K562 (cell line): ENCODE data around the gene IDH2. TPM values are rescaled to one million over a fixed set of nuclear protein-coding genes. Genes with fewer than 3 reads are reported as not detected.

Source experiments
- ARID2 ChIP-seq: fragments of 450-650 bp; IDR thresholded peaks from 2 replicates; pipeline ENCODE4 v1.6.1; 2017; ENCODE audit warnings: antibody characterized with exemption, mild to moderate bottlenecking
- BRD9 ChIP-seq: fragments of 450-650 bp; IDR thresholded peaks from 2 replicates; pipeline ENCODE4 v1.6.1; 2018; ENCODE audit warnings: low read depth; ENCODE audit not compliant: partially characterized antibody
- CC2D1A ChIP-seq: fragments of 450-650 bp; IDR thresholded peaks from 2 replicates; pipeline ENCODE4 v1.6.1; 2017; ENCODE audit warnings: mild to moderate bottlenecking
- CTBP1 ChIP-seq: fragments of 450-650 bp; IDR thresholded peaks from 2 replicates; pipeline ENCODE4 v1.6.1; 2016; ENCODE audit warnings: borderline replicate concordance
- EHMT2 ChIP-seq: fragments of 450-650 bp; IDR thresholded peaks from 2 replicates; pipeline ENCODE4 v1.6.1; 2018; ENCODE audit warnings: antibody characterized with exemption
- EP300 ChIP-seq: IDR thresholded peaks from 2 replicates; pipeline ENCODE4 v1.6.1; 2012; ENCODE audit warnings: low read length, improper control_type of control experiment
- EP400 ChIP-seq: fragments of 450-650 bp; IDR thresholded peaks from 2 replicates; pipeline ENCODE4 v1.6.1; 2017; ENCODE audit warnings: antibody characterized with exemption, mild to moderate bottlenecking, moderate library complexity
- GATAD2A ChIP-seq: fragments of 450-650 bp; IDR thresholded peaks from 2 replicates; pipeline ENCODE4 v1.6.1; 2017
- HDAC2 ChIP-seq: fragments of 450-650 bp; IDR thresholded peaks from 2 replicates; pipeline ENCODE4 v1.6.1; 2016; ENCODE audit warnings: mild to moderate bottlenecking
- HDGF ChIP-seq: fragments of 450-650 bp; IDR thresholded peaks from 2 replicates; pipeline ENCODE4 v1.6.1; 2016
- LEF1 ChIP-seq: fragments of 450-650 bp; IDR thresholded peaks from 2 replicates; pipeline ENCODE4 v1.6.1; 2016; ENCODE audit warnings: mild to moderate bottlenecking
- MAZ ChIP-seq, 2 experiments: fragments of 450-650 bp in 1 of 2; sonication (generic) in 1 of 2; formaldehyde crosslinking; IDR thresholded peaks in 1 of 2; conservative IDR thresholded peaks in 1 of 2; 2 replicates each; pipeline versions ENCODE4 v1.4.0 to v1.5.0; 2020; ENCODE audit warnings: mild to moderate bottlenecking in 1 of 2, missing genetic modification reagents in 1 of 2
- MNT ChIP-seq, 2 experiments: fragments of 450-650 bp; conservative IDR thresholded peaks; 2 replicates each; pipeline ENCODE4 v1.6.1; 2017; ENCODE audit warnings: mild to moderate bottlenecking in 2 of 2, moderate library complexity in 2 of 2
- MTA1 ChIP-seq: fragments of 450-650 bp; IDR thresholded peaks from 2 replicates; pipeline ENCODE4 v1.6.1; 2017; ENCODE audit warnings: borderline replicate concordance
- MYC ChIP-seq, 2 experiments: fragments of 250-450 bp in 1 of 2; sonication (Bioruptor Pico) in 1 of 2; IDR thresholded peaks; 2 replicates each; pipeline versions ENCODE4 v1.5.1 to v1.6.1; 2012 to 2021; ENCODE audit warnings: low read depth in 2 of 2, borderline replicate concordance in 1 of 2, improper control_type of control experiment in 1 of 2, low read length in 1 of 2, mild to moderate bottlenecking in 1 of 2, moderate library complexity in 1 of 2
- NFRKB ChIP-seq: fragments of 450-650 bp; IDR thresholded peaks from 2 replicates; pipeline ENCODE4 v1.6.1; 2016; ENCODE audit warnings: low read depth
- POLR2A ChIP-seq: fragments of 450-650 bp; conservative IDR thresholded peaks from 2 replicates; pipeline ENCODE4 v1.6.1; 2016
- POLR2AphosphoS5 ChIP-seq: IDR thresholded peaks from 2 replicates; pipeline ENCODE4 v1.6.1; 2011; ENCODE audit warnings: mild to moderate bottlenecking, low read depth, low read length, moderate library complexity; ENCODE audit not compliant: control insufficient read depth, insufficient read depth
- RBM39 ChIP-seq: fragments of 200-400 bp; formaldehyde crosslinking; optimal IDR thresholded peaks from 2 replicates; pipeline ENCODE3; 2018; ENCODE audit warnings: low read depth, low read length
- SMARCA4 ChIP-seq: fragments of 450-650 bp; IDR thresholded peaks from 2 replicates; pipeline ENCODE4 v1.6.1; 2016
- SMARCB1 ChIP-seq: IDR thresholded peaks from 2 replicates; pipeline ENCODE4 v1.6.1; 2011; ENCODE audit warnings: improper control_type of control experiment, low read depth; ENCODE audit not compliant: insufficient read length
- SNIP1 ChIP-seq: fragments of 450-650 bp; IDR thresholded peaks from 2 replicates; pipeline ENCODE4 v1.7.1; 2017; ENCODE audit warnings: low read depth, mild to moderate bottlenecking
- SUPT5H ChIP-seq: fragments of 450-650 bp; IDR thresholded peaks from 2 replicates; pipeline ENCODE4 v1.6.1; 2016
- ZBTB2 ChIP-seq: fragments of 450-650 bp; IDR thresholded peaks from 2 replicates; pipeline ENCODE4 v1.6.1; 2016; ENCODE audit warnings: antibody characterized with exemption
- ZBTB7A ChIP-seq: IDR thresholded peaks from 2 replicates; pipeline ENCODE4 v1.6.1; 2011; ENCODE audit warnings: low read depth, mild to moderate bottlenecking, low read length, moderate library complexity, borderline replicate concordance; ENCODE audit not compliant: control insufficient read depth
- ZNF395 ChIP-seq: fragments of 200-800 bp; sonication (Bioruptor generic); IDR thresholded peaks from 2 replicates; pipeline ENCODE4 v1.6.1; 2017; ENCODE audit warnings: missing genetic modification characterization, missing compliant biosample characterization
- ZNF408 ChIP-seq: fragments of 250-450 bp; sonication (Bioruptor Pico); IDR thresholded peaks from 2 replicates; pipeline ENCODE4 v1.4.0; 2020; ENCODE audit warnings: low read depth, mild to moderate bottlenecking, moderate library complexity
- ZNF589 ChIP-seq: fragments of 200-800 bp; sonication (Bioruptor generic); IDR thresholded peaks from 2 replicates; pipeline ENCODE4 v1.6.1; 2016; ENCODE audit warnings: low read depth, missing genetic modification characterization, missing compliant biosample characterization
- ZNF780A ChIP-seq: fragments of 250-450 bp; sonication (Bioruptor Pico); IDR thresholded peaks from 2 replicates; pipeline ENCODE4 v1.5.0; 2021; ENCODE audit warnings: mild to moderate bottlenecking
- polyA plus RNA-seq, 8 experiments: library from polyadenylated mRNA; depleted of rRNA in 4 of 8; stranded (reverse) in 5 of 8; unstranded in 3 of 8; fragments of >200 nt; fragmentation: Nextera tagmentation in 2 of 8; fragmentation: Illumina TruSeq in 1 of 8; extraction: Ambion mirVana in 2 of 8; extraction: Trizol in 1 of 8; gene quantifications; 2 replicates each; pipeline versions ENCODE4 v1.2.1 to v1.2.3, GENCODE V29; 2011 to 2014; ENCODE audit warnings: inconsistent platforms in 1 of 8, missing spikeins in 1 of 8
- total RNA-seq, 7 experiments: library from RNA; depleted of rRNA in 6 of 7; stranded (reverse); fragments of >200 nt in 6 of 7; fragmentation: Illumina TruSeq in 2 of 7; extraction: Trizol in 2 of 7; gene quantifications; 2 replicates each; pipeline versions ENCODE4 v1.2.1 to v1.2.3, GENCODE V29; 2011 to 2021; ENCODE audit warnings: low replicate concordance in 1 of 7

The IDH2 gene
- total and polyA plus RNA-seq, 9 of the 15 experiments (the other 6 are each of a cell fraction or from before 2014, with no cell fraction given): 0.70 to 99.9 (median 59.2) TPM

- TF ChIP-seq MAZ (CRISPR knock-in tag; conservative IDR thresholded peaks at IDR 0.05 in 1 of 2, IDR thresholded peaks at IDR 0.05 in 1 of 2) (peak in 1 of 2 experiments; percentile 28; a peak in 1 of 4 replicates), EP300 (peak; percentile 45; the same call in 1 of the 2 replicates), GATAD2A (peak; percentile 100), LEF1 (peak; percentile 95), CTBP1 (peak; percentile 23; the same call in 1 of the 2 replicates), HDAC2 (peak; percentile 79; the same call in 1 of the 2 replicates), EP400 (peak; percentile 59; the same call in 1 of the 2 replicates), ARID2 (peak; percentile 63; the same call in 1 of the 2 replicates), ZBTB7A (peak; percentile 60; the same call in 1 of the 2 replicates), POLR2AphosphoS5 (0 out of 2 replicates have a peak, but pooled peaks have one; percentile 33), MNT (conservative IDR thresholded peaks at IDR 0.05) (peak in 1 of 2 experiments; percentile 51; a peak in 1 of 4 replicates), HDGF (peak; percentile 93; the same call in 1 of the 2 replicates), MTA1 (peak; percentile 93), POLR2A (peak; percentile 37; the same call in 1 of the 2 replicates), ZNF589 (CRISPR knock-in tag) (no peak), SUPT5H (0 out of 2 replicates have a peak, but pooled peaks have one; percentile 32), MYC (IDR thresholded peaks at IDR 0.05; ENCODE audit: low read depth, low read length) (peak; percentile 44; the same call in 1 of the 2 replicates), MYC (CRISPR knock-in tag; IDR thresholded peaks at IDR 0.05; ENCODE audit: borderline replicate concordance, low read depth) (no peak), SNIP1 (0 out of 2 replicates have a peak, but pooled peaks have one; percentile 27), BRD9 (peak; percentile 81), NFRKB (peak; percentile 90), CC2D1A (peak; percentile 55; the same call in 1 of the 2 replicates), RBM39 (peak; percentile 70), ZNF780A (CRISPR knock-in tag) (no peak), SMARCA4 (peak; percentile 86), ZNF408 (CRISPR knock-in tag) (no peak), ZBTB2 (peak; percentile 93), ZNF395 (CRISPR knock-in tag) (no peak), SMARCB1 (no peak), EHMT2 (peak; percentile 67)
Observed at GRCh38 chr15:90062023-90062442, 40.2 kb downstream of the IDH2 start (continued).
